Measurements from ENCODE around the gene ENOSF1.
"Not testable (repeated sequence)": the region's sequence is repeated elsewhere in the genome, so short reads cannot be mapped to it uniquely, and the experiment has no call there.

The ENOSF1 gene

DNA sequence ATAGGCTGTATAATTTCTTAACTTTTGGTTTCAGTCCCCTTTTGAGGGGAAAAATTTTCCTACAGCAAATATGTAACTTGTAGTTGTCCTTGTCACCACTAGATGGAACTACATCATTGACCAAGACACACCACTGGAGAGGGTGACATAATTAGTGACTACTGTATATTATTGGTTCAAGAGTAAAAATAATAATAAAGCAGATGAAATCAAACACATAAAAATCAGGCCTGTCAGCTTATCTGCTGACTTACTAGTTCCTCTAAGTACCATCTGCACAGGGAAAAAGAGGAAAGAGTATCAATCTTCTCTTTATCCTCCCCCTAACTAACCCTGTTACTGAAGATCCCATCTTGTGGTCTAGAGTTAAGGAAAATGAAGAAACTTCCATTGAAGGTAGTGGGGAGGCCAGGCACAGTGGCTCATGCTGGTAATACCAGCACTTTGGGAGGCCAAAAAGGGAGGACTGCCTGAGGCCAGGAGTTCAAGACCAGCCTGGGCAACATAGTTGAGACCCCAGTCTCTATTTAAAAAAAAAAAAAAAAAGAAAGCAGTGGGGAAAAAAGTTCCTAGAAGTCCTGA lies 29.6 kb upstream of the ENOSF1 start:
- DNase-seq (ENCODE audit: low read depth): peak; percentile 64
- no peak overlapping the region for H3K4me3 ChIP-seq (ENCODE audit: control insufficient read depth, low read depth, low read length)
- TF ChIP-seq, protein P1, sequence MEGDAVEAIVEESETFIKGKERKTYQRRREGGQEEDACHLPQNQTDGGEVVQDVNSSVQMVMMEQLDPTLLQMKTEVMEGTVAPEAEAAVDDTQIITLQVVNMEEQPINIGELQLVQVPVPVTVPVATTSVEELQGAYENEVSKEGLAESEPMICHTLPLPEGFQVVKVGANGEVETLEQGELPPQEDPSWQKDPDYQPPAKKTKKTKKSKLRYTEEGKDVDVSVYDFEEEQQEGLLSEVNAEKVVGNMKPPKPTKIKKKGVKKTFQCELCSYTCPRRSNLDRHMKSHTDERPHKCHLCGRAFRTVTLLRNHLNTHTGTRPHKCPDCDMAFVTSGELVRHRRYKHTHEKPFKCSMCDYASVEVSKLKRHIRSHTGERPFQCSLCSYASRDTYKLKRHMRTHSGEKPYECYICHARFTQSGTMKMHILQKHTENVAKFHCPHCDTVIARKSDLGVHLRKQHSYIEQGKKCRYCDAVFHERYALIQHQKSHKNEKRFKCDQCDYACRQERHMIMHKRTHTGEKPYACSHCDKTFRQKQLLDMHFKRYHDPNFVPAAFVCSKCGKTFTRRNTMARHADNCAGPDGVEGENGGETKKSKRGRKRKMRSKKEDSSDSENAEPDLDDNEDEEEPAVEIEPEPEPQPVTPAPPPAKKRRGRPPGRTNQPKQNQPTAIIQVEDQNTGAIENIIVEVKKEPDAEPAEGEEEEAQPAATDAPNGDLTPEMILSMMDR (conservative IDR thresholded peaks at IDR 0.05; ENCODE audit: control insufficient read depth, insufficient read depth, low read depth, low read length): peak; percentile 77

DNA sequence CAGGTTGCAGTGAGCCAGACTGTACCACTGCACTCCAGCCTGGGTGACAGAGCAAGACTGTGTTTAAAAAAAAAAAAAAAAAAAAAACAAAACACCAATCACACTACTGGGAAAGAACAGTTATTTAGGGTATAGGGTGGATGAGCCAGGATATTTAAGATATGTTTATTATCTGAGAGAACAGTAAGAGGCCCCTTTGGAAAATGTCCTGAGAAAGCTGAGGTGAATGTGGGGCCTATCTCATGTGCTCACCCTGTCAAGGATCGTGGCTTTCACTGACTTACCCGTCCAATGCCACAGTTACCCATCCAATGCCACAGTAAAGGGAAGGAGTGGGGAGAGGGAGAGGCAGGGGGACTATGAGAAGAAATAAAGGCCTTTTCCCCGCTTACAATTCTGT lies 19.9 kb upstream of the ENOSF1 start:
- DNase-seq (ENCODE audit: low read depth): no peak
- no peak overlapping the region for H3K4me3 ChIP-seq (ENCODE audit: control insufficient read depth, low read depth, low read length)
- TF ChIP-seq, protein P1 (conservative IDR thresholded peaks at IDR 0.05; ENCODE audit: control insufficient read depth, insufficient read depth, low read depth, low read length): no peak

DNA sequence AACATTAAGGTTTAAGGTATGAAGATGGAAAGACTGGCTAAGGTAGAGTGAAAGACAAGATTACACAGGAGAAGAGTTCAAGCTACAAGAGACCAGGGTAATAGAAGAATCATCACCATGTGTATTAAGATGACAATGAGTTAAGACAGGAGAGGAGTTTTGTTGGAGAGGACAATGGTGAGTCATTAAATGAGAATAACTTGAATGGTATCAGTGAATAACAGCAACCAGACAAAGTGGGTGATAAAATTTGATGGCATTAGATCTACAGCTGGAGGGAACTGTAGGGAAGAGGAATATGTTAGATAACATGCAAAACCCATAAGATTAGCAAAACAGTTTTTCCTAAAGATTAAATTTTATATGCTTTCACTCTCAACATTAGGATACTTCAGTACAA lies 18.8 kb upstream of the ENOSF1 start:
- TF ChIP-seq, protein P1 (conservative IDR thresholded peaks at IDR 0.05; ENCODE audit: control insufficient read depth, insufficient read depth, low read depth, low read length): no peak
- no peak overlapping the region for H3K4me3 ChIP-seq (ENCODE audit: control insufficient read depth, low read depth, low read length)
- DNase-seq (ENCODE audit: low read depth): peak; percentile 24

DNA sequence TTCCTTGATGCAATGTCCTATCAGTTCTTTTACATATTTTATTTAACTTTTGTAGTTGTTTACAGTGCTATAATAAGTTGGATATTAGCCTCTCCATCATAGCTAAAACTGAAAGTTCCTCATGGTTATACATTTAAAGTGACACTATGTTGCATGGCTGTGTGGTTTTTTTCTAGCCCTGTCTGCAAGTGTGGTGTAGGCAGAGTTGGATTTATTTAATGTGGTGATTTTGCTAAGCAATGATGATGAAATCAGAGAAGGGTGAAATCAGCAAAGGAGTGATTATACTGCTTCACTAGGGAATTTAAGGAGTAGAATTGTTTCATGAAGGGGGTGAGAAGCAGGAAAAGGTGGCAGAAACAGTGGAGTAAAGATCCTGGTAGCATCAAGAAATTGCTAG lies 18.3 kb upstream of the ENOSF1 start:
- no peak for DNase-seq (ENCODE audit: low read depth)
- TF ChIP-seq, protein P1 (conservative IDR thresholded peaks at IDR 0.05; ENCODE audit: control insufficient read depth, insufficient read depth, low read depth, low read length): no peak
- H3K4me3 ChIP-seq (ENCODE audit: control insufficient read depth, low read depth, low read length): no peak overlapping the region

DNA sequence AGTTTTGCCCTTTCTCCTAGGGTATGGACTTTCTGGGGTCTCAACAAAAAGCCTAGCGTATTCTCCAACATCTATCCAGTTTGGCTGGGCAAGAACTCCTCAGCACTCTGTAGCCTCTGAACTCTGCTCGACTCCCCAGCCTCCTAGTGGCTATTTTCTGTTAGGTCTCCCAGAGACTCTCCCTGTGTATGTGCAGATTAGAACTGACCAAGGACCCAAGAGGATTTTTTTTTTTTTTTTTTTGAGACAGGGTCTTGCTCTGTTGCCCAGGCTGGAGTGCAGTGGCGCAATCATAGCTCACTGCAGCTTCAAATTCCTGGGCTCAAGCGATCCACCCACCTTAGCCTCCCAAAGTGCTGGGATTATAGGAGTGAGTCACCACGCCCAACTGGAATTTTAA lies 17.7 kb upstream of the ENOSF1 start:
- not testable (repeated sequence) for DNase-seq (ENCODE audit: low read depth); H3K4me3 ChIP-seq (ENCODE audit: control insufficient read depth, low read depth, low read length)
- TF ChIP-seq, protein P1 (conservative IDR thresholded peaks at IDR 0.05; ENCODE audit: control insufficient read depth, insufficient read depth, low read depth, low read length): peak; percentile 26

DNA sequence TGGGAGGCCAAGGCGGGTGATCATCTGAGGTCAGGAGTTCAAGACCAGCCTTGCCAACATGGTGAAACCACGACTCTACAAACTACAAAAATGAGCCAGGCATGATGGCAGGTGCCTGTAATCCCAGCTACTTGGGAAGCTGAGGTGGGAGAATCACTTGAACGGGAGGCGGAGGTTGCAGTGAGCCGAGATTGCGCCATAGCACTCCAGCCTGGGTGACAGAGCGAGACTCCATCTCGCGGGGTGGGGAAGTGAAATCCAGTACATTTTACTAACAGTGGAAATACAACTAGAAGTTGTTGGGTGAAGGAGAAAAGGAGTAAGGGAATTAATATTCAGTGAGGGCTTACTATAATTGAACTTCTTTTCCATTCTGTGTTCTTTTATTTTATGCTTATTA lies 13.2 kb upstream of the ENOSF1 start:
- TF ChIP-seq, protein P1 (conservative IDR thresholded peaks at IDR 0.05; ENCODE audit: control insufficient read depth, insufficient read depth, low read depth, low read length): no peak

More for the DNA sequence above, 13.2 kb upstream of the ENOSF1 start:
- no peak overlapping the region for H3K4me3 ChIP-seq (ENCODE audit: control insufficient read depth, low read depth, low read length)
- DNase-seq (ENCODE audit: low read depth): no peak

Data from fibroblast of mammary gland (primary cell).